Activated gamma-delta T cell treated with Interleukin-2 at 50 U/mL for 16 hours (primary cell): ENCODE measurements around the gene PNPLA7.
"Not testable (repeated sequence)": the region's sequence is repeated elsewhere in the genome, so short reads cannot be mapped to it uniquely, and the experiment has no call there.

Source experiments
- DNase-seq: peaks from one replicate; pipeline ENCODE4 v3.0.0-alpha.2; 2020

The PNPLA7 gene

DNA sequence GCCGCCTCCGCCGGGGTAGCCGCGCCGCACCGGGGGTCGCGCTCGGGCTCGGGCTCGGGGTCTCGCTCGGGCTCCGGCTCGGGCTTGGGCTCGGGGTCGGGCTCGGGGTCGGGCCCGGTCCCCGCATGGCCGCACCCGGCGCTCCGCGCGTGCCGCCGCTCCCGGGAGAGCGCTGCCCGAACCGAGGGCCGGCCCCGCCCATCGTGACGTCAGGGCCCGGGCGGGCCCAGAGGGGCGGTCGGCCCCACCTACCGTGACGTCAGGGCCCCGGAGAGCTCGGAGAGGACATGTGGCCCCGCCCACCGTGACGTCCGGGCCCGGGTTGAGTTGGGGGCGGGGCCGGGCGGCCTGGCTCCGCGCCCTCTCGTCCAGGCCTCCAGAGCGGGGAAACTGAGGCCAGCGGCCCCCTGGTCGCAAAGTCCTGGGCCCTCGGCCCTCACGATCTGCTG is 91.0 kb downstream of the PNPLA7 start, which contains the start of gene NSMF:
TSS of gene NSMF (minus strand) at position 183 of the 449 bp plus-strand sequence. CDS start 232 bp downstream, outside the sequence.
- DNase-seq, result peak; percentile 91

DNA sequence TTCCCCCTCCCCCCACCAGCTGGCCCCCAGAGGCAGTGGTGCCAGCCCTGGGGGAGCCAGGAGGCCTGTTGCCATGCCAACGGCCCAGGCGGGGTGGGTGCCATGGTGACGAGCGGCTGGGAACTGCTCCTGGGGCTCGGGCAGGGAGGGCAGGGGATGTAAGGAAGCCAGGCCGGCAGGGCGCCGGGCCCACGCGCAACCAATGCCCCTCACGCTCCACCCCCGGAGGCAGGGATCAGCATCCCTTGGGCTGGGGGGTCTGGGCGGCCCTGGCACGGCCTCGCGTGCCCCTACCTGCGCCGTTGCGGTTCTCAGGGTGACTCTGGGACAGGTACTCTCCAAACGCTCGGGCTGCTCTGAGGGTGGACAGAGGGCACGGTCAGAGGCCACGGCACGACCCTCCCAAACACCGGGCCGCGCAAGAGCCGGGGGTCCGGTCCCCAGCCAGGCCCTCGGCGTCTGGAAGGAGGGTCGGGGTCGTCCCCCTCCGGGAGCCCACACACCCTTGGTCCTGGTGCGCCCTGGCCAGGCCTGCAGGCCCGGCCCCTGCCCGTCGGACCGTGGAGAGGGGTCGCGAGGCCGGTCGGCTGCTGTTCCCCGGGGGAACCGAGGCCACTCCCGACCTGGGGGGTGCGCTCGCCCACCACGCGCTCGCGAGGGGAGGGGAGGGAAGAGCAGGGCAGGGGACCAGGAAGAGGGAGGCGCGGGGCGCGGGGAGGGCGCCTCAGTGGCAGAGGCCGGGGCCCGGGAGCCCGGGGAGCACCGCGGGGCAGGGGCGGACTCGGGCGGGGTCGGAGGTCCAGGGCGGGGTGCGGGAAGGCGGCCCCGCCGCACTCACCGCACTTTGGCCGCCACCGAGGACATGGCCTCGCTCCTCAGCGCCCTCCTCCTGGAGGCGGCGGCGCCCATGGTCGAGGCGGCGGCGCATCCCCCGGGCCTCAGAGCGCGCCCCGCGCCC is 91.7 kb downstream of the PNPLA7 start:
- DNase-seq, result no peak

DNA sequence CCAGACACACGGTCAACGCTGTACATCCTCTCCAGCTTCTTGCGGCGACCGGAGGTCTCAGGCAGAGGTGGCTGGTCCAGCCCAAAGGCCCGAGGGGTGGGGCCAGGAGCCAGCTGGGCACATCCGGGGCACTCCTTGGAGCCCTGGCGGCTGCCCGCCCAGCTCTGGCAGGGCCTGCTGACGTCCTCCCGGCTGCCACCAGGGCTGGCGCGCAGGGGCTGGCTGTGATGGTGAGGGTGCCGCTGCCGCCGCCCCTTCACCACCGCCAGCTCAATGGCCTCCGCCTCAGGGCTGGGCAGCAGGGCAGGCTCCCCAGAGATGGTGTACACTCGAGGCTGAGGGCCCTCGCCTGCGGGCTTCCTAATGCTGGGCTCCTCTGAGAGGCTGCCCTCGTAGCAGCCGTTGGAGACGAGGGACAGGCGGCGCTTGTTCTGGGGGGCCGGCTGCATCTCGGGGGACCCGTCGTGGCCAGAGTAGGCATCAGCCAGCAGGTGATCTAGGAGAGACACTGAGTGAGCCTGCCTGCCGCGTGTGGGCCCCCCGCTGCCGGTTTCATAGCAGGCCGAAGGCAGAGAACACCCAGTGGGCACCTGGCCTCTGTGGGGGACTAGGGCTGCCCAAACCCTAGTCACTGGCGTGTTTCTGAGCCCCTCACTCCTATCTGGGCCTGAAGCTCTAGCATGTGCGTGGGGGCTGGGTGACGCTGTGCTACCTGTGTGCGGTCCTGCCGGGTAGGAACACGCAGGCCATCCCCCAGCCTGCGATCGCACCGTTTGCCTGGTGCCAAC is 92.6 kb downstream of the PNPLA7 start:
- DNase-seq, result no peak

DNA sequence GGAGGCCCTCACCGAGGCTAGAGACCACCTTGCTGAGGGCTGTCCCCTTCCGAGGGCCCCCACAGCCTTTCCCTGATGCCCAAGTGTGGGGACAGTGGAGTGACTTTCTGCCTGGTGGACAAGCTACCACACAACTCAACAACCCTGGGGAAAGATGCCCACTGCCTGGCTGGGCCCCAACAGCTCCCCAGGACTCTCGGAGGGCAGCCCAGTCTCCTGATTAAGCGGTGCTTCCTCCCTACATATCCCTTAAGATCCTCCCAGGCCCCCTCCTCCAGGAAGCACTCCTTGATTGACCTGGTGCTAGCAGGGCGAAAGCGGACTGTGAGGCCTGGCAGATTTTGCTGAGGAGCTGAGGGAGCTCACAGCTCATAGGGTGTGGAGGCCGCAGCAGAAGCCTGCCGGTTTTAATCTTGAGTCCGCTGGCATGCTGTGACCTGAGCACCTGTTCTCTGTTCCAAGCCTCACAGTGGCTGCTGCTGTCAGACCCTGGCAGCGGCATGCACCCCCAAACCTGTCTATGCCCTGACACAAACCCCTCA is 93.3 kb downstream of the PNPLA7 start:
- DNase-seq, result no peak

DNA sequence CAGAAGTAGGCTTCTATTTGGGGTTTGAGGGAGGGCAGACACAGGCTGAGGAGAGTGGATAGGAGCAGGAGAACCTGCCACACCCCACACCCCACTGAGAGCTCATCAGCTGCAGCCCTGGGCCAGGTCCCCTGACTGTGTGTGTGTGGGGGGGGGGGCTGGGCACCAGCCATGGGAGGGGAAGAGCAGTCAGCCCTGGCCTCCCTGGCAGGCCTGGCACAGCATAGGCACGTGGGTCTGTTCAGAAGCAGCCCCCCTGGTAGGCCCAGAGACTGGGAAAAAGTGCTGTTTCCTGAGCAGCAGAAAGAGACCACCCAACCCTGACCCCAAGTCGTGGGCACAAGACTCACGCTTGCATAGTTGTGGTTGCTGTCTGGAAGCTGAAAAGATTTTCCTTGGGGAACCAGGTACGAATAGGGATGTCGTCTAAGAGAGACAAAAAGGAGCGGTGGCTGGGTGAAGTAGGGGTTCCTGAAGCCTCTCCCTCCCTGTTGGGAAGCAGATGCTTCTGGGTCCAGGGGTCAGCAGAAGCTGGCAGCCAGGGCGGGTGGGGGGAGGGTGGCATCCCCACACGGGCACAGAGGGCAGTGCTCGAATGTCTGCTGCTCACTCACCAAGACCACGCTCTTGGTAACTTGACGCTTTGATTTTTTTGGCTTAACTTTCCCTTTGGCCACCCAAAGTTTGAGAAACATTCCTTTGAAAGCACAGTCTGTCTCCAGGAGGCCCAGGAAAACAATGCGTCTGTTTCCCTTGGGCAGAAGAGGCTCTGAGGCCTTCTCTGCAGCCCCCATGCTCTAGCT is 93.9 kb downstream of the PNPLA7 start:
- no peak for DNase-seq

DNA sequence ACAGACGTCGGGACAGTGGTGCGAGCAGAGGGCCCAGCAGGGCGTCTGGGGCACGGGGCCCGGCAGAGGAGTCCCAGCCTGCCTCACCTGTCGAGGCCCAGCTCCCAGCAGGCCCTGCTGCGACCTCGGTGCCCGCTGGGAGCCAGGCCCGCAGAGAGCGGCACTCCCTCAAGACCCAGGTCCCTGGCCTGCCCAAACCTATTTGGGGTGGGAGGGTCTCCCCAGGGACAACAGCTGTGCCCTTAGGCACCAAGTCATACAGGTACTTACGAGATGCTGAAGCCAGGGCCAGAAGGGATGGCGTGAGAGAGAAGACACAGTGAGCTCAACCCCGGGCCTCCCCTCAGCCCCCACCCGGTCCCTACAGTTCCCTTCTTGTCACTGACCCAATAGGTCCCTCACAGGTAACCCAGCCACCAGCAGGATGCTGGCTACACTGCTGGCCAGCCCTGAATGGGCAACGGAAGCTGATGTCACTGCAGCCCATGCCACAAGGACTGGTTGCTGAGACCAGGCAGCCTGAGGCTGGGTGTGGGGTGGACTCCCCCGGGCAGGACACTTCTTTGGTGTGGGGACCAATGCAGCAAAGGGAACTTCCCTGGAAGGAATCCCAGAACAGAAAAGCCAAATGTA is 94.7 kb downstream of the PNPLA7 start:
- DNase-seq, result no peak

DNA sequence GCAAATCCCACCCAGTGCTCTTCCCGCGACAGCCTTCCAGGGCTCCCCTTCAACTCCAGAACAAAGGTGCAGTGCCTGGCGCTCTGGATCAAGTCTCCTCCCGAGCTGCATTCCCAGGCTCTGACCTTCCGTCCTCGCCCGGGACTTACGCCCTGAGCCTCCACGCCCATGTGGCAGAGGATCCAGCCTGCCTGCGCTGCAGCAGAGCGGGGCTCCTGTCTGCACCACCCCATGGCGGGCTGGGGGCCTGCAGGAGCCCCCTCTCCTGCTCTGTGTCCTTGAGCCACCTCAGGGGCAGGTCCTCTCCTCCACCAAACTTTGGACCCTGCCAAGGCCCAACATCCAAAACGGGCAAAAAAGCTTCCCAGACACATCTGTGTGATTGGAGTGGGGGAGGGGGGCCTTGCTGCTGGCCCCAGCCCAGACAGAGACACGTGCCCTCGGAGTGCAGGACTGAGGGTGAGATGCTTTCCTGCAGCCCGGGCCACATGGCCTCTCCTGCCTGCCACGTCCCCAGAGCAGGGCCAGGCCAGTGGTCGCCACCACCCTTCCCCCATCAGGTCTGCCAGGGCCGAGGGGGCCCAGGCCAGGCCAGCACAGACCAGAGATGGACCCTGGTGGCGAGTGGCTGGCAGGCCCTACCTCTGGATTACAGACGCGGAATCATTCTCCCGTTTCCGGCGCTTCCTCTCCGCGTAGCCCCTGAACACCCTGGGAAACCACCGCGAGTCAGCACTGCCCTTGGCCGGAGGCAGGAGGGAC is 95.4 kb downstream of the PNPLA7 start:
- DNase-seq, result no peak

DNA sequence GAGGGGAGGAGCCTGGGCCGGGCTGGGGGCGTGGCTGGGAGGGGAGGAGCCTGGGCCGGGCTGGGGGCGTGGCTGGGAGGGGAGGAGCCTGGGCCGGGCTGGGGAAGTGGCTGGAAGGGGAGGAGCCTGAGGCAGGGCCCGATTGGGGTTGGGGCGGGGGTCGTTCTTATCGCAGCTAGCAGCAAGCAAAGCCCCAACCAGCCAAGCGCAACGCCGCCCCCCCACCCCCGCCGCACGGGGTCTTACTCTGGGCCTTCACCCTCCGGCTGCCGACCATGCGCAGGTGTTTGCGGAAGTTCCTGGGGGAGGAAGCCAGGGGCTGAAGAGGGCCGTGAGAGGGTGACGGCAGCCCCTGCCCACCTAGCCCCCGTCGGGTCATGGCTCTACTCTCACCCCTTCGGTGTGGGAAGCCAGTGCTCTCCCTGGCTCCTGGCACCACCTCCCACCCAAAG is 96.0 kb downstream of the PNPLA7 start:
- DNase-seq, result no peak

DNA sequence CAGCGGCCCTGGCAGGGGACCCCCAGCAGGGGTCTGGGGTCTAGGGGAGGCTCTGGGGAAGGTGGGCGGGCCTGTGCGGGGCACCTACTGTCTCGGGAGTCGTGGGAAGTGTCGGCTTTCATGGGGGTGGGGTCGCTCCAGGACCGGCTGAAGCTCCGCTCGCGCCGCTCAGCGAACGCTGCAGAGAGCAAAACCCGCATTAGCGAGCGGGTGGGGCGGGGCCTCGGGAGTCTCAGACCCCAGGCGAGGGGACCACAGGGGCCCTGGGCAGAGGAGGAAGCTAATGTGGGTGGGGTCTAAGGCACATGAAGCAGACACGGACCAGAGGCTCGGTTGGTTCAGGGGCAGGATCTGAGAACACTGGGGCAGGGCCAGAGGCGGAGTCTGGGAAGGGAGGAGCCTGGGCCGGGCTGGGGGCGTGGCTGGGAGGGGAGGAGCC is 96.5 kb downstream of the PNPLA7 start:
- DNase-seq, result no peak

DNA sequence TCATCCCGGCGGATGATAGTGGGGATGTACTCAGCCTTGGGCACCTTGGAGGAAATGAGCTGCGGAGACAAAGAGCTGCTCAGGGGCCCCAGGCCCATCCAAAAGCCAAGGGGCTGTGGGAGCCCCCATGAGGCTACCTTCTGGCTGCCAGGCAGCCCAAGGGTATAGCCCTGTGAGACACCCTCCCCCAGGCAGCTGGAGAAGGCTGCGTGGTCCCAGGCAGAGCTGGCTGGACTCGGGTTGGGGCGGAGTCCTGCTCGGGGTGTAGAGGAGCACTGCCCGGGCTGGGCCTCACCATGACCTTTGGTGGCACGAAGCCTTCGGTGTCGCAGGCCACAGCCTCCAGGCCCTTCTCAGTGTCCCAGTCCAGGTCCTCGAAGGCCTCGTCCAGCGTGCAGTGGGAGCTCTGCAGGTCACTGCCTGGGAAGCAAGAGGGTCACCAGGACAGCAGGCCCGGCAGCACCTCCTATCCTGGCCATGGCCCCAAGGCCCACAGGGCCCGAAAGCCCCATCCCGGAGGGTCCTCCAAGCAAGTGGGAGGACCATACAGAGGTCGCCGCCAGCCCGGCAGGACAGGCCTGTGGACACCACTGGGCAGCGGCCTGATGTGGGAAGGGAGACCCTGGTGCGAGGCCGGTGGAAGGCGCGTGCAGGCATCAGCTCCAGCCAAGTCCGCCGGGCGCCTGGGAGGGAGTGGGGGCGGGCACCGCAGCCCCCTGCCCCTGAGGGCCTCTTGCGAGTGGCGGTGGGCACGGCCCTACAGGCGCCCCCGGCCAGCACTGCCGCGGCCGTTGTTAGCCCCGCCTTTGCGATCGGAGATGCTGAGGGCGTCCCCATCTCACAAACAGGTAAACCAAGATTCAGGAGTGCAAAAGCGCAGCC is 97.2 kb downstream of the PNPLA7 start:
- DNase-seq, result no peak

DNA sequence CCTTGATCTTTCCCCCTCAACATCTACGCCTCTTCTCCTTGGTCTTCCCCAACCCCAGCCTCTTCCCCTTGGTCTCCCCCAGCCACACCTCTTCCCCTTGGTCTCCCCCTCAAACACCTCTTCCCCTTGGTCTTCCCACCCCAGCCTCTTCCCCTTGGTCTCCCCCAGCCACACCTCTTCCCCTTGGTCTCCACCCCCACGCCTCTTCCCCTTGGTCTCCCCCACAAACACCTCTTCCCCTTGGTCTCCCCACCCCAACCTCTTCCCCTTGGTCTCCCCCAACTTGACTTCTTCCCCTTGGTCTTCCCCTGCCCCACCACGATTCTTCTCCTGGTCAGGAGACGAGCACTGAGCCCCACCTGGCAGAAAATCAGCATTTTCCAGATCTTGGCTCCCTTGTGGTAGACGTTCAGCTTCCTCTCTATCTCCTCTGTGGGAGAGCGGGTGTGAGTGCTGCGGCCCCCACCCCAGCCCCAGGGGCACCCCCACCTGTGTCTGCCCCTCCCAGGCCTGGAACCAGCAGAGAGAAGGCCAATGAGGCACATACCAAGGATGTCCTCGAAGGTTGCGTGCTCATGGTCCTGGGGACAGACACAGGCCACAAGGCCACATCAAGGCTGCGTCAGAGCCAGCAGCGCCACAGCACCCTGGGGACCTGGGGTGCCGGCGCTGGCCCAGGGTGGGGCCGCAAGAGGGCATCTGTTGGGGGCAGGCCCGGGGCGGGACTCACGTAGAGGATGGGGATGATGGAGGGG is 98.0 kb downstream of the PNPLA7 start:
- DNase-seq, result no peak

DNA sequence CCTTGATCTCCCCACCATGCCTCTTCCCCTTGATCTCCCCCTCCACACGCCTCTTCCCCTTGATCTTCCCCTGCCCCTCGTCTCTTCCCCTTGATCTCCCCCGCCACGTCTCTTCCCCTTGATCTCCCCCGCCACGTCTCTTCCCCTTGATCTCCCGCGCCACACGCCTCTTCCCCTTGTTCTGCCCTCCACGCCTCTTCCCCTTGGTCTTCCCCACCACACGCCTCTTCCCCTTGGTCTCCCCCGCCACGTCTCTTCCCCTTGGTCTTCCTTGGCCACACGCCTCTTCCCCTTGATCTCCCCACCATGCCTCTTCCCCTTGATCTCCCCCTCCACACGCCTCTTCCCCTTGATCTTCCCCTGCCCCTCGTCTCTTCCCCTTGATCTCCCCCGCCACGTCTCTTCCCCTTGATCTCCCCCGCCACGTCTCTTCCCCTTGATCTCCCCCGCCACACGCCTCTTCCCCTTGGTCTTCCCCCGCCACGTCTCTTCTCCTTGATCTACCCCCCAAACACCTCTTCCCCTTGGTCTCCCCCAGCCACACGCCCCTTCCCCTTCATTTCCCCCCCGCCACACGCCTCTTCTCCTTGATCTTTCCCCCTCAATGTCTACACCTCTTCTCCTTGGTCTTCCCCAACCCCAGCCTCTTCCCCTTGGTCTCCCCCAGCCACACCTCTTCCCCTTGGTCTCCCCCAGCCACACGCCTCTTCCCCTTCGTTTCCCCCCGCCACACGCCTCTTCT is 98.8 kb downstream of the PNPLA7 start:
- DNase-seq, result not testable (repeated sequence)

DNA sequence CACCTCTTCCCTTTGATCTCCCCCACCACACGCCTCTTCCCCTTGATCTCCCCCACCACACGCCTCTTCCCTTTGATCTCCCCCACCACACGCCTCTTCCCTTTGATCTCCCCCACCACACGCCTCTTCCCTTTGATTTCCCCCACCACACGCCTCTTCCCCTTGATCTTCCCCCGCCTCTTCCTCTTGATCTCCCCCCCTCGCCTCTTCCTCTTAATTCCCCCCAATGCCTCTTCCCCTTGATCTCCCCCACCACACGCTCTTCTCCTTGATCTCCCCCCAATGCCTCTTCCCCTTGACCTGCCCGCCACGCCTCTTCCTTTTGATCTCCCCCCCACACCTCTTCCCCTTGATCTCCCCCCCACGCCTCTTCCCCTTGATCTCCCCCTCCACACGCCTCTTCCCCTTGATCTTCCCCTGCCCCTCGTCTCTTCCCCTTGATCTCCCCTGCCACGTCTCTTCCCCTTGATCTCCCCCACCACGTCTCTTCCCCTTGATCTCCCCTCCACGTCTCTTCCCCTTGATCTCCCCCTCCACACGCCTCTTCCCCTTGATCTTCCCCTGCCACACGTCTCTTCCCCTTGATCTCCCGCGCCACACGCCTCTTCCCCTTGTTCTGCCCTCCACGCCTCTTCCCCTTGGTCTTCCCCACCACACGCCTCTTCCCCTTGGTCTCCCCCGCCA is 99.5 kb downstream of the PNPLA7 start:
- peak; percentile 66 for DNase-seq

DNA sequence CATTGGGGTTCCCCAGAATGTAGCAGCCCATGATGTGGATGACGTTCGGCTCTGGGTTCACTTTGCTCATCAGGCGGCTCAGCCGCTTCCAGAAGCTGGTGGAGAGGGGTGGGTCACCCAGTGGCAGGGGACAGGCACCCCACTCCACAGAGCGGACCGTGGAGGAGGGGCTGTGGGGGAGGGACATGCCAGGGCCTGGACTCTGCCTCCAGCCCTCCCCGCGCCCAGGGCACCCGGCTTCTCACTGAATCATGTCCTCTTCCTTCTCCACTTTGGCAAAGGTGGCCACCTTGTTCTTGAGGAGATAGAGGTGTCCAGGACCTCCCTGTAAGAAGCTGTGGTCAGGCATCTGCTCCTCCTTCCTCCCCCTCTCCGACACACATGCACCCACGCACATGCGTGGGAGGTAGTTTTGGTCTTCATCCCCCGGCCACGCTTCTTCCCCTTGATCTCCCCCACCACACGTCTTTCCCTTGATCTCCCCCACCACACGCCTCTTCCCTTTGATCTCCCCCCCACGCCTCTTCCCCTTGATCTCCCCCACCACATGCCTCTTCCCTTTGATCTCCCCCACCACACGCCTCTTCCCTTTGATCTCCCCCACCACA is 100.2 kb downstream of the PNPLA7 start:
- peak; percentile 50 for DNase-seq

DNA sequence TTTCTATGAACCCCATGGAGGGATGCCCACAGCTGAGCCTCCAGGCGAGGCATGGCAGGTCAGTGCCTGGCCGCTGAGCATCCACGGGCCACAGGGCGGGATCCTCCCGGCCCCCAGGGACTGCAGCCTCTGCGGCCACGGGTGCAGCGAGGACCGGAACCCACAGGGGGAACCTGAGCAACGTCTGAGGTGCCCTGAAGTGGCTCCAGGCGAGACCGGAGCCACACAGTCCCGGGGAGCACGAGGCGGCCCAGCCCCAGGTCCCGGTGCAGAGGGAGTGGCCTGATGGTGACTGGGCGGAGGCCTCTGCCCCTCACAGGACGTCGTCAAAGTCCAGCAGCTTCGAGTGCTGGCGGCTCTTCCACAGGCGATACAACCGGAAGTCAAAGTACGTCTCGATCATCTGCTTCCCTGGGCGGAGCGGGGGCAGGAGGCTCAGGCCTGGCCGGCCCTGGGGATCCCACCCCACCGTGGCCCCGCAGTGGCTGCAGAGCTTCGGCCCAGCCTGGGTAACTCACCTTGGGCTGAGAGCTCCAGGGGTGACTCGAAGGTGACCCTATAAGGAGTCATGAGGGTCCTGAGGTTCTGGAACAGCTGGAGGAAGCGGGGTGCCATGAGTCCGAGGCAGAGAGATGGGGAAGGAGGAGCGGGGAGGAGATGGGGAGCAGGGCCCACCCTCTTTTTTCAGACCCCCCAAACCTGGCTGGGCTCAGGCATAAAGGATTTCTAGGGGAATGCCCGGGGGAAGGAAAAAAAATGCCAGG is 100.9 kb downstream of the PNPLA7 start:
- DNase-seq, result no peak

DNA sequence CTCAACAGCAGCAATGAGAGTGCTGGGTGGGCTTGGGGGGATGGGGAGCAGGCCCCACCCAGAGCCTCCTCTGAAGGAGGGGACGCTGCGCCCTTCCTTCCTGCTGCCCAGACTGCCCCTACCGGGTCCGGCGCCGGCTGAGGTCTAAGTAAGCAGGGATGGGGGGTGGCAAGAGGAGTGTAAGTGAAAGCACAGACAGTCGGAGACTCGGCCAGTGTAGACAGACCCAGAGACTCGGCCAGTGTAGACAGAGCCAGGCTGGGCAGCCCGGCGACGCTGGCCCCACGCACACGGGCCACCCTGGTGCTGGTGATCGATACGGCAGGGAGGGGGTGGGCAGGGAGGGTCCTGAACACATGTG is 101.6 kb downstream of the PNPLA7 start:
- DNase-seq, result no peak
